T follicular helper cell (primary cell): Measurements from ENCODE around the gene TSC22D4.
"Not testable (repeated sequence)": the region's sequence is repeated elsewhere in the genome, so short reads cannot be mapped to it uniquely, and the experiment has no call there.

Experiments
- DNase-seq: peaks from one replicate; pipeline ENCODE4 v3.0.0-alpha.2; 2020; ENCODE audit warnings: low read depth
- total RNA-seq, 2 experiments: gene quantifications; one replicate each; lab custom pipeline; 2026; lab: John Stamatoyannopoulos, UW

The TSC22D4 gene
- total RNA-seq = 66.7 to 102 reads per million in 2 experiments

DNA sequence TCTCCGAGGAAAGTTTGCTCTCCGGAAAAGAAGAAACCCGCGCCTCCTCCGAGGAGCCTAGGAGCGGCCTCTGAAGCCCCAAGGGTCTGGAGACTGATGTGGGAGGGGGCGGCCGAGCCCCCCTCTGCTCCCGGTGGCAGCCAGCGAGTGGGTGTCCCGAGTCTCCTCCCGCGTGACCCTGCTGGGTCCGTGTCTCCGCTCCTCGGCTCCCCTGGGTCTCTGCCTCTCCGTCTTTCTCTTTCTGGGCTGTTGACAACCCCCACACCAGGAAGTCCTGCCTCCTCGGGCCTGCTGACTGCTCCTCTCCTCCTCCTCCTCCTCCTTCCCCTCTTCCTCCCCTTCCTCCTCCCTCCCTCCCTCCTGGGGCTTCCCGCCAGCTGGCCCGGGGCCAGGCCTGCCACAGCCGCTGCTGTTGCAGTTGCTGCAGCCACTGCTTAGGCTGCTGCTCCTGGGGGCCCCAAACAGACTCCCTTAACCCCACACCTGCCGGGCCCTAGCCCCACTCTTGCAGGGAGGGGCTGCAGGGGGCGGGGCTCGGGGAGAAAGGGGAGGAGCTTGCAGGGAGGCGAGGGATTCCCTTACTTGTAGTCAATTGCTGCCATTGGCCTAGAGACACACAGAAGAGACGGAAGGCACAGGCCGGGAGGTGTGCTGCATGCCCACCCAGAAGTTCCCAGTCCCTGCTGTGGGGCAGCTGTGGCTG lies at the start of gene TSC22D4:
TSC22D4 (minus strand) TSS at position 257 of the 703 bp plus-strand sequence. CDS start 1,176 bp downstream, outside the sequence.
- peak; percentile 89 for DNase-seq

DNA sequence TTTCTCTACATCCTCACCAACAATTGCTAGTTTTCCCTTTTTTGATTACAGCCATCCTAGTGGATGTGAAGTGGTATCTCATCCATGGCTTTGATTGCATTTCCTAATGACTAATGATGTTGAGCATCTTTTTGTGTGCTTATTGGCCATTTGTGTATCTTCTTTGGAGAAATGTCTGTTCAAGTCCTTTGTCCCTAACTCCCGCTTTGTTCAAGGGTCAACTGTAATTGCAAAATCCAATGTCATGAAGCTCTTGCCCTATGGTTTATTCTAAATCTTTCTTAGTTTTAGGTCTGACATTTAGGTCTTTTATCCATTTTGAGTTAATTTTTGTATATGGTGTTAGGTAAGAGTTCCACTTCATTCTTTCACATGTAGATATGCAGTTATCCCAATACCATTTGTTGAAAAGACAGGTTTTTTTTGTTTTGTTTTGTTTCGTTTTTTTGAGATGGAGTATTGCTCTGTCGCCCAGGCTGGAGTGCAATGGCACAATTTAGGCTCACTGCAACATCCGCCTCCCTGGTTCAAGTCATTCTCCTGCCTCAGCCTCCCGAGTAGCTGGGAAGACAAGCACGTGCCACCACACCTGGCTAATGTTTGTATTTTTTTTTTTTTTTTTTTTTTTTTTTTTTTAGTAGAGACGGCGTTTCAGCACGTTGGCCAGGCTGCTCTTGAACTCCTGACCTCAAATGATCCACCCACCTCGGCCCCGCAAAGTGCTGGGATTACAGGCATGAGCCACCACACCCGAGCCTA lies 49.3 kb upstream of the TSC22D4 start:
- DNase-seq = not testable (repeated sequence)

DNA sequence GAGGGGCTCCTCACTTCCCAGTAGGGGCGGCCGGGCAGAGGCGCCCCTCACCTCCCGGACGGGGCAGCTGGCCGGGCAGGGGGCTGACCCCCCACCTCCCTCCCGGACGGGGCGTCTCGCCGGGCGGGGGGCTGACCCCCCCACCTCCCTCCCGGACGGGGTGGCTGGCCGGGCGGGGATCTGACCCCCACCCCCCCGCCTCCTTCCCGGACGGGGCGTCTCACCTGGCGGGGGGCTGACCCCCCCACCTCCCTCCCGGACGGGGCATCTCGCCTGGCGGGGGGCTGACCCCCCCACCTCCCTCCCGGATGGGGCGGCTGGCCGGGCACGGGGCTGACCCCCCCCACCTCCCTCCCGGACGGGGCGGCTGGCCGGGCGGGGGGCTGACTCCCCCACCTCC lies 44.2 kb upstream of the TSC22D4 start:
- not testable (repeated sequence) for DNase-seq

DNA sequence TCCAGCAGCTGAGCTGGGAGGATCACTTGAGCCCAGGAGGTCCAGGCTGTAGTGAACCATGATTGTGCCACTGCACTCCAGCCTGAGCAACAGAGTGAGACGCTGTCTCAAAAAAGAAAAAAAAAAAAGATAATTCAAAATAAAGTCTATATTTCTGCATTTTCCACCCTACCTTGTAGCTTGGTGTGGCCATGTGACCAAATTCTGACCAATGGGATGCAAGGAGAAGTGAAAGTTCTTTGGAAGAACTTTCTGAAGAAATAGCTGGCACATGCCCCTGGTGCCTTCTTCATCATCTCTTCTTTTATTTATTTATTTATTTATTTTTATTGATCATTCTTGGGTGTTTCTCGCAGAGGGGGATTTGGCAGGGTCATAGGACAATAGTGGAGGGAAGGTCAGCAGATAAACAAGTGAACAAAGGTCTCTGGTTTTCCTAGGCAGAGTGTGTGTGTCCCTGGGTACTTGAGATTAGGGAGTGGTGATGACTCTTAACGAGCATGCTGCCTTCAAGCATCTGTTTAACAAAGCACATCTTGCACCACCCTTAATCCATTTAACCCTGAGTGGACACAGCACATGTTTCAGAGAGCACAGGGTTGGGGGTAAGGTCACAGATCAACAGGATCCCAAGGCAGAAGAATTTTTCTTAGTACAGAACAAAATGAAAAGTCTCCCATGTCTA lies 43.0 kb upstream of the TSC22D4 start:
- DNase-seq = not testable (repeated sequence)

DNA sequence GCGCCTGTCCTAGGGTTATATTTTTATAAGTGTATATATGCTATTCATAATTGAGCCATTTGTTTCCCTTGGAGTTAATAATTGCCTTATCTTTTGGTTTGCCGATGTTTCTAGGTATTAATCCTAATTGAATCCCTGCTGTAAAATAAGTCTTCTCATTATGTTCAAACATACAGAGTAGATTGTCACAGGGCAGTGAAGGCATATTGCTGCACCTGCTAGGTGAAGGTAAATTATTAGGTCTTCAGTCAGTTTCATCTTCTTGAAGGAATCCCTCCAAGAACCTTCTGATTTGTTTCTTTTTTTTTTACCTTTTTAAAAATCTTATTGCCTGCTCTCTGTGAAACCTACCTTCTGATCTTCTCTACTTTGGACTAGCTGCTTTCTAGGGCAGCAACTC lies 42.1 kb upstream of the TSC22D4 start:
- DNase-seq = no peak

DNA sequence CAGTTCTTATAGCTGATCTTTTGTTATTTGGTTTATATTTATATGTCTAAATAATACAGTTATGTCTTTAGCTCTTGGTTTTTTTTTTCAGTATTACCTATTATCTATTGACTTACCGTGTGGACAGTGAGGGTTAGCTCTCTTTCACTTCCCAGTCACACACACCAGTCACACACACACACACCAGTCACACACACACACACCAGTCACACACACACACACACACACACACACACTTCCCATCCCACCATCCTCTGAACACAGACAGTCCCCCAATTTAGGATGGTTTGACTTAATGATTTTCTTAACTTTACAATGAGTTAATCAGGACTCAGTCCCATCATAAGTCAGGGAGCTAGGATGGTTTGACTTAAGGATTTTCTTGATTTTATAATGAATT lies 41.1 kb upstream of the TSC22D4 start:
- no peak for DNase-seq

DNA sequence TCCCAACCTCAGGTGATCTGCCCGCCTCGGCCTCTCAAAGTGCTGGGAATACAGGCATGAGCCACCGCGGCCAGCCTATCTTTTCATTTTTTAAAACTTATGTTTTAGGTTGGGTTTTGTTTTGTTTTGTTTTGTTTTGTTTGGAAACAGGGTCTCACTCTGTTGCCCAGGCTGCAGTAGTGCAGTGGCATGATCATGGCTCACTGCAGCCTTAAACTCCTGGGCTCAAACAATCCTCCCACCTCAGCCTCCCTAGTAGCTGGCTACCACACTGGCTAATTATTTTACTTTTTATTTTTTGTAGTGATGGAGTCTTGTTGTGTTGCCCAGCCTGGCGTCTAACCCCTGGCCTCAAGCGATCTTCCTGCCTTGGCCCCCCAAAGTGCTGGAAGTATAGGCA lies 40.6 kb upstream of the TSC22D4 start:
- no peak for DNase-seq

DNA sequence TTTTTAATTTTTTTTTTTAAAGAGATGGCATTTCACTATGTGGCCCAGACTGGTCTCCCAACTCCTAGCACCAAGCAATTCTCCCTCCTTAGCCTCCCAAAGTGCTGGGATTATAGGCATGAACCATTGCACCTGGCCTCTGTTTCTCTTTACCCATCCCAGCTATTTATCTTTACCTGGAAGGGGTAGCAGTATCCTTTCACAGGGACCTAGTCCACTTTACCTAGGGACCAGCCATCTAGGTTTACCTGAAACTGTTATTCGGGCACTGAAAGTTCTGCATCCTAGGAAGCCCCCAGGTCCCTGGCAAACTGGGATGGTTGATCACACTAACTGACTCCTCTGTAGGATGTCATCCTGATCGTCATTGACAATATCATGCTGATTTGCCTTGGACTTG lies 38.3 kb upstream of the TSC22D4 start:
- DNase-seq = no peak

DNA sequence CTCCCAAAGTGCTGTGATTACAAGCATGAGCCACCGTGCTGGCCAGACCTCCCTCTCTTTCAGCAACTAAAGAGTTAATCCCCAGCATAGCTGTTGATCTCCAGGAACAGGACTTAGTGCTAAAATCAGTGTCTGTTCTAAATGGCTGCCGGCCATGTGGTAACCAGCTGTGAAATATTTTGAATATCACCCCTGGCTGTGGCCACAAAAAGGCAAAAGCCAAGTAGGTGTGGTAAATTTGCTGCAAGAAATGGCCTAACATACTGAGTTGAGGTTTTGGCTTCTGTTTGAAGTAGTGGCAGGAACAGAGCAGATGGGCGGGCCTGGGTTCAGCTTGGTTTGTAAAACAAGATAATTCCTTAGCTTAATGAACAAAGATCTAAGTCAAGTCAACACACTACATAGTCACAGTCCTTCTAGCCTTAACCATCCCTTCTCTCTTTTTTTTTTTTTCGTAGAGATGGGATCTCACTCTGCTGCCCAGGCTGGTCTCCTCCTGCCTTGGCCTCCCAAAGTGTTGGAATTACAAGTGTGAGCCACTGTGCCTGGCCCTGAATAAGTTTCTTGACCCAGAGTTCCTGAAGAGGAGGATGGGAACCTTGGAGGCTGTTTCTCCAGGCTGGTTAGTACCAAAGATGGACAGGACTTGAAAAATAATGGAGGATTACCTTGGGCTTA lies 37.3 kb upstream of the TSC22D4 start:
- peak; percentile 25 for DNase-seq

DNA sequence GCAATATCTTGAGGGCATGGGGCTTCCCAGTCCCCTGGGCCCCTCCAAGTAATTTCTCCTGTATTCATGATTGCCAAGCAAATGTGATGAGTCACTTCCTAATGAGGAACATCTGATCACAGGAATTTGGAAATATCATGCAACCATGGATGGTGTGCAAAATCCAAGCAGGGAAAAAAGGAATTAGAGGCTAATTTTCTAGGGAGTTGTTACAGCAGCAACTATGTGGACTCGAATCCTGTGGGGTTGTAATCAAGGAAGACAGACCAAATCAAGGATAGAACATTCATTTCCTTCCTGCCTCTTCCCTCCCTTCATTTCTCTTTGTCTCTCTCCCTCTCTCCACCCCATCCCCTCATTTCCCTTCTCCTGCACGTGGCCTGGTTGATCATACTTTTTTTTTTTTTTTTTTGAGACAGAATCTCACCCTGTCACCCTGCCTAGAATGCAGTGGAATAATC lies 36.1 kb upstream of the TSC22D4 start:
- no peak for DNase-seq

DNA sequence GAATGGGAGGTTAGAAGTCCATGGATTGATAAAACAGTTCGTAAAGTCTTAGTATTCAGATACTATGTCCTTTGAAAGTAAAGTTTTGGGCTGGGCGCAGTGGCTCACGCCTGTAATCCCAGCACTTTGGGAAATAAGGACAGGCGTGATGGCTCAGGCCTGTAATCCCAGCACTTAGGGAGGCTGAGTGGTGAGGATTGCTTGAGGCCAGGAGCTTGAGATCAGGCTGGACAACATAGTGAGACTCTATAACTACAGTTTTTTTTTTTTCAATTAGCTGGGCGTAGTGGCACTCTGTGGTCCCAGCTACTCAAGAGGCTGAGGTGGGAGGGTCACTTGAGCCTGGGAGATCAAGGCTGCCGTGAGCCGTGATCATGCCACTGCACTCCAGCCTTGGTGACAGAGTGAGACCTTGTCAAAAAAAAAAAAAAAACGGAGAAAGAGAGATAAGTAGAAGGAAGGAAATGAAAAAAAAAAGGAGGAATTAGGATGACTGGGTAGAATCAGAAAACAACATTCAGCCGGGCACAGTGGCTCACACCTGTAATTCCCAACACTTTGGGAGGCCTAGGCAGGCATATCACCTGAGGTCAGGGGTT lies 34.3 kb upstream of the TSC22D4 start:
- DNase-seq = no peak

DNA sequence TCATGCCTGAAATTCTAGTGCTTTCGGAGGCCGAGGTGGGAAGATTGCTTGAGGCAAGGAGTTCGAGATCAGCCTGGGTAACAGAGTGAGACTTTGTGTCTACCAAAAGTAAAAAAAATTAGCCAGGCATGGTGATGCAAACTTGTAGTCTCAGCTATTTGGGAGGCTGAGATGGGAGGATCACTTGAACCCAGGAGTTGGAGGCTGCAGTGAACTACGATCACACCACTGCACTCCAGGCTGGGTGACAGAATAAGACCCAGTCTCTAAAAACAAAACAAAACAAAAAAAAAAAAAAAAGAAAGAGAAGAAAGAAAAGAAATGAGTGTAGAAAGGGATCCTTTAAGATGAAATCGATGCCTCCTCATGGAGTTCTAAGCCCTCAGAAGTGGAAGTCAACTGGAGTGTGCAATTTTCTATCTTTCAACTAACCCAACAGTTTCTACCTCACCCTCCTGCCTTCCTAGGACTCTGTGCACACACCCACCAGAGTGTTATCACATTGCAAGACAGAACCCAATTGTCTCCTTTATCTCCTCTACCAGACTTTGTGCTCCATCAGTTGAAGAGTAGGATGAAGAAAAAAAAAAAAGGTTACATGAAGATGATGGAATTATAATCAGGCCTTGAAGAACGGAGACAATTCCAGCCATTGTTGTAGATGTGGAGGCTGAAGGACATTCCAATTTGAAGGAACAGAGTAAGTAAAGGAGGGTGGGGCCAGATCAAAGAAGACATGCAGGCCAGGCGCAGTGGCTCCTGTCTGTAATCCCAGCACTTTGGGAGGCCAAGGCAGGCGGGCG lies 31.6 kb upstream of the TSC22D4 start:
- no peak for DNase-seq

DNA sequence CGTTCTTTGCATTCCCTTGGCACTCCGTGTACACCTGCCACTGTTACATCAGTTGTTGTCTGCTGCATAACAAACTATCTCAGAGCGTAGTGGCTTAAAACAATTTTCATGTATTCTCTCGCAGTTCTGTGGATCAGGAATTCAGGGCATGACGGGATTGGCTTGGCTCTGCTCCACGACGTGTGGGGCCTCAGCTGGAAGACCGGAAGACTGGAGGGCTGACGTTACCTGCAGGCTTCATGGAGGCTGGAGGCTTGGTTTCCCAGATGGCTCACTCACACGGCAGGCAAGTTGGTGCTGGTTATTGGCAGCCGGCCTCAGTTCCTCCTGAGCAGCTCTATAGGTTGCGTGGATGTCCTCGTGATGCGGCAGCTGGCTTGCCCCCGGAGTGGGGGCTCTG lies 30.2 kb upstream of the TSC22D4 start:
- DNase-seq = no peak

DNA sequence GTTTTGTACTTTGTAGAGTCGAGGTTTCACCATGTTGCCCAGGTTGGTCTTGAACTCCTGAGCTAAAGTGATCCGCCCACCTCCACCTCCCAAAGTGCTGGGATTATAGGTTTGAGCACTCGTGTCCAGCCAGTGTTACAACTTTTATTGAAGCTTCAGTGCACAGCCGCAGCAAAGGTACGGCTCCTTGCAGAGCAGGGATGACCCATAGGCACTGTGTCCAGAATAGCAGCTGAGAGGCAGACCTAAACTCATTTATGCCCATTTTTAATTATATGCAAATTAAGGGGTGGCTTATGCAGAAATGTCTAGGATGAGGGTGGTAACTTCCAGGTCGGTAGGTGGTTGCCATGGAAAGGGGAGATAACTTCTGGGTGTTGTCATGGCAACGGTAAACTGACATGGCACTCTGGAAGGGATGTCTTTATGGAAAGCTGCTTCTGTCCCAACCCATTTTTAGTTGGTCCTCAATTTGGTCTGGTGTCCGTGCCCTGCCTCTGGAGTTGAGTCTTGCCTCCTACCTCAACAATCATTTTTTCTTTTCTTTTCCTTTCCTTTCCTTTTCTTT lies 27.4 kb upstream of the TSC22D4 start:
- DNase-seq = no peak

DNA sequence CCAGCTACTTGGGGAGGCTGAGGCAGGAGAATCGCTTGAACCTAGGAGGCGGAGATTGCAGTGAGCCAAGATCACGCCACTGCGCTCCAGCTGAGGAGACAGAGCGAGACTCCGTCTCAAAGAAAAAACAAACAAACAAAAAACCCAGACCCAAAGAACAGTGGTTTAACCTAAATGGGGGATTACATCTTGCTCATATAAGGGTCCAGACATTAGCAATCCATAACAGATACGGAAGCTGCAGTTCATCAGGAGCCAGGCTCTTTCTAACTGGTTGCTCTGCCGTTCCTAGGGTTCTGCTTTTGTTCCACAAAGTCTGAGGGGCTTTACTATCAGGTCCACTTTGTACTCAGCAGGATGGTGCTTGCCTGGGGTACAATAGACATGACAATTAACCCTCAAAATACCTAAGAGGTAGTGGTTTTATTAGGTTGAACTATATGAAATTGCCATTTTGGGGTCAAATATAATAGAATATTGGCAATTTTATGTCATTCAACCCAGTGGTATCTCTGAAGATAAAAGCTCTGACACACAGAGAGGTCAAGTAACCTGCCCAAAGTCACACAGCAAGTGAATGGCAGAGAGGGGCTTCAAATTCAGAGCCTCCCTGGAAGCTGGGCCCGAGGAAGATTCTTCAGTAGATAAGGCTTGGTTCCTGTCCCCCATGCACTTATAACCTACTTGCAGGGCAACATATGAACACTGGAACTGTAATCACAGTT lies 26.0 kb upstream of the TSC22D4 start:
- DNase-seq = no peak

DNA sequence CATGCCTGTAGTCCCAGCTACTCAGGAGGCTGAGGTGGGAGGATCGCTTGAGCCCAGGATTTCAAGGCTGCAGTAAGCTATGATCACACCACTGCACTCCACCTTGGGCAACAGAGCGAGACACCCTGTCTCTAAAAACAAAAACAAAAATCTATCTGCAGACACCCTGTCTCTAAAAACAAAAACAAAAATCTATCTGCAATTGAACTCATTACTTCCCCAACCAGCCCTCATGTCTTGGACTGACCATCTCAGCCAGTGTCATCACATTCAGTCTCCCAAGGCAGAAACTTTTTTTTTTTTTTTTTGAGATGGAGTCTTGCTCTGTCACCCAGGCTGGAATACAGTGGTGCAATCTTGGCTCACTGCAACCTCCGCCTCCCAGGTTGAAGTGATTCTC lies 25.0 kb upstream of the TSC22D4 start:
- not testable (repeated sequence) for DNase-seq

DNA sequence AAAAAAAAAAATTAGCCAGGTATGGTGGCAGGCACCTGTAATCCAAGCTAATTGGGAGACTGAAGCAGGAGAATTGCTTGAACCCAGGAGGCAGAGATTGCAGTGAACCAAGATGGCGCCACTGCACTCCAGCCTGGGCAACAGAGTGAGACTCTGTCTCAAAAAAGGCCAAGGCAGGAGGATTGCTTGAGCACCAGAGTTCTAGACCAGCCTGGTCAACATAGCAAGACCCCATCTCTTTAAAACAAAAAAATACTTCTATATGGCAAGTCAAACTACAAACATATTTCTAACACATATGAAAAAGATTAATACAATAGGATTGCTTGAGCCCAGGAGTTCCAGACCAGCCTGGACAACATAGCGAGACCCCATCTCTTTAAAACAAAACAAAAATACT lies 21.7 kb upstream of the TSC22D4 start:
- DNase-seq = not testable (repeated sequence)

DNA sequence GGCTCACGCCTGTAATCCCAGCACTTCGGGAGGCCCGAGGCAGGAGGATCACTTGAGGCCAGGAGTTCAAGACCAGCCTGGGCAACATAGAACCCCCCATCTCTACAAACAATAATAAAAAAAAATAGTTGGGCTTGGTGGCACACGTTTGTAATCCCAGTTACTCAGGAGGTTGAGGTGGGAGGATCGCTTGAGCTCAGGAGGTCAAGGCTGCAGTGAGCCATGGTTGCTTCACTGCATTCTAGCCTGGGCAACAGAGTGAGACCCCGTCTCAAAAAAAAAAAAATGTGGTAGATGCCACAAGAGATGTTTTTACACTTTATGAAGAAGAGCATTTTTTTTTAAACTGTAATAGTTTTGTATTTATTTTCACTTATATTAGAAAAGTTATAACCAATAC lies 17.5 kb upstream of the TSC22D4 start:
- no peak for DNase-seq

DNA sequence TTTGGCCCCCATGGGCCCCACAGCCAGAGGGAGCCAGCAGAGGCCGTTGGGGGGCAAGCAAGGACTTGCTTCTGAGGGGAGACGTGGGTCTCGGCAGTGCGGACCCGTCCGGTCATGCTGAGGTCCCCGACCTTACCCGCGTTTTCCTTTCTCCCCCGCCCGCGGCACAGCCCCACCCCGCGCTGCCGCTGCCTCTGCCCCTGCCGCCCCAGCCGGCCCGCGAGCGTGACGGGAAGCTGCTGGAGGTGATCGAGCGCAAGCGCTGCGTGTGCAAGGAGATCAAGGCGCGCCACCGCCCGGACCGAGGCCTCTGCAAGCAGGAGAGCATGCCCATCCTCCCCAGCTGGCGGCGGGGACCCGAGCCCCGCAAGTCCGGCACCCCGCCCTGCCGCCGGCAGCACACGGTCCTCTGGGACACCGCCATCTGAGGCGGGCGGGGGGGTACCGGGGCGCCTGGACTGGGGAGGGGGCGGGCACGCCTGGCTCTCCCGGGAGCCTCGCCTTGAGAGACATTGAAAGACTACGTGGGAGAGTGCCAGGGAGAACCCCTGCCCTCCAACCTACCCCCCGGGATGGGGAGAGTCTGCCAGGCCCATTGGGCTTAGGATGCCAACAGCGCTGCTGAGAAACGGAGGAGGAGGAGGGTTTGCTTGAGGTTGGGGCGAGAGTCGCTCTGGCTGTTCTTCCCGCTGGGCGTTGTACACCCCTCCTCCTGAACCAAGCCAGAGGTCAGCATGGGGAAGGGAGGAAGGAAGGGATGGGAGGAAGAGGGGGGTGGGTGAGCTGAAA lies 14.7 kb upstream of the TSC22D4 start:
- DNase-seq = peak; percentile 35
